ENCODE measurements around the gene SYT3. TPM values are rescaled to one million over a fixed set of nuclear protein-coding genes. Genes with fewer than 3 reads are reported as not detected.
"Not testable (repeated sequence)": the region's sequence is repeated elsewhere in the genome, so short reads cannot be mapped to it uniquely, and the experiment has no call there.

SYT3 gene
- total RNA-seq, 2 donors from 2014 or later, result 0.19 to 0.59 TPM

DNA sequence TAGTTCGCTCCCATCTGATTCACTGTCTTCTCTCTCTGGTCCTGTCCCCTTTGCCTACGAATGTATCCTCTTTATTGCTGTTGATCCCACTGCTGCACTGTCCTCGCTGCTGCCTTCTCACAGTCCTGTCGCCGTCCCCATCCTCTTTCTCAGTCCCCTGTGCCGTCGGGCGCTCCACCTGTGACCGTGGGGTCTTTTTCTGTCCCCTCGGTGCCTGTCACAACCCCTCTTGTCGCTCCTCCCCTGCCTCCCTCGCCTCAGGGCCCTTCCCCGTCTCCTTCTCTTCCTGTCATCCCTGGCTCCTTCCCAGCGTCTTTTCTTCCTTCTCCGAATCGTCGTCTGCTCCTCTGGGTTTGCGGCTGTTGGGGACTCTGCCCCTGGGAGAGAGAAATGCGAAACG is 32.3 kb downstream of the SYT3 start:
- H3K9me3 ChIP-seq, result no peaks in the 10 kb centered on the region
- DNase-seq (ENCODE audit: low spot score), result no peak
- H3K27me3 ChIP-seq, result no peaks in the 10 kb centered on the region

GRCh38 chr19:50606059-50606836 is 33.4 kb downstream of the SYT3 start:
- not testable (repeated sequence) for H3K27ac ChIP-seq; H3K27me3 ChIP-seq; H3K4me3 ChIP-seq; H3K4me1 ChIP-seq; DNase-seq (ENCODE audit: low spot score); H3K9me3 ChIP-seq; H3K36me3 ChIP-seq

More for the DNA sequence above, 32.3 kb downstream of the SYT3 start:
- Histone ChIP-seq H3K36me3 (no peaks in the 10 kb centered on the region), H3K4me3 (no peak overlapping the region), H3K27ac (no peak overlapping the region), H3K4me1 (no peaks in the 10 kb centered on the region)
- TF ChIP-seq, protein P1, sequence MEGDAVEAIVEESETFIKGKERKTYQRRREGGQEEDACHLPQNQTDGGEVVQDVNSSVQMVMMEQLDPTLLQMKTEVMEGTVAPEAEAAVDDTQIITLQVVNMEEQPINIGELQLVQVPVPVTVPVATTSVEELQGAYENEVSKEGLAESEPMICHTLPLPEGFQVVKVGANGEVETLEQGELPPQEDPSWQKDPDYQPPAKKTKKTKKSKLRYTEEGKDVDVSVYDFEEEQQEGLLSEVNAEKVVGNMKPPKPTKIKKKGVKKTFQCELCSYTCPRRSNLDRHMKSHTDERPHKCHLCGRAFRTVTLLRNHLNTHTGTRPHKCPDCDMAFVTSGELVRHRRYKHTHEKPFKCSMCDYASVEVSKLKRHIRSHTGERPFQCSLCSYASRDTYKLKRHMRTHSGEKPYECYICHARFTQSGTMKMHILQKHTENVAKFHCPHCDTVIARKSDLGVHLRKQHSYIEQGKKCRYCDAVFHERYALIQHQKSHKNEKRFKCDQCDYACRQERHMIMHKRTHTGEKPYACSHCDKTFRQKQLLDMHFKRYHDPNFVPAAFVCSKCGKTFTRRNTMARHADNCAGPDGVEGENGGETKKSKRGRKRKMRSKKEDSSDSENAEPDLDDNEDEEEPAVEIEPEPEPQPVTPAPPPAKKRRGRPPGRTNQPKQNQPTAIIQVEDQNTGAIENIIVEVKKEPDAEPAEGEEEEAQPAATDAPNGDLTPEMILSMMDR (IDR thresholded peaks at IDR 0.05), result no peak

- H3K27me3 ChIP-seq; DNase-seq (ENCODE audit: low spot score); H3K27ac ChIP-seq; H3K9me3 ChIP-seq; H3K4me3 ChIP-seq; H3K4me1 ChIP-seq; H3K36me3 ChIP-seq: not testable (repeated sequence)
Observed at GRCh38 chr19:50604264-50605073, 35.2 kb downstream of the SYT3 start.

DNA sequence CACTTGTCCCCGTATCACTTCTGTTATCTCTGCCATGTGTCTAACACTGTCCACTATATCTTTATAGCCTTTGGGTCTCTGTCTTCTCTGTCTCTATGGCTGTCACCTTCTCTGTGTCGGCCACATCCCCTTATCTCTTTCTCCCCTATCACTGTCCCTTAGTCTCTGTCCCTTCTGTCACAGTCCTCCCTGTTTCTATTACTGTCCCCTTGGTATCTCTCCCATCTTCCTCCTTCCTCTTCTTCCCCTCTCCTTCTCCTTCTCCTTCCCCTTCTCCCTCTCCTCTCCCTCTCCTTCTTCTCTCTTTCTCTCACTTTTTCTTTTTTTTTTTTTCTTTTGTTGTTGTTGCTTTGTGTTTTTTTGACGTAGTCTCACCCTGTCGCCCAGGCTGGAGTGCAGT is 36.7 kb downstream of the SYT3 start:
- no peaks in the 10 kb centered on the region for H3K9me3 ChIP-seq
- TF ChIP-seq, protein P1 (IDR thresholded peaks at IDR 0.05), result no peak

DNA sequence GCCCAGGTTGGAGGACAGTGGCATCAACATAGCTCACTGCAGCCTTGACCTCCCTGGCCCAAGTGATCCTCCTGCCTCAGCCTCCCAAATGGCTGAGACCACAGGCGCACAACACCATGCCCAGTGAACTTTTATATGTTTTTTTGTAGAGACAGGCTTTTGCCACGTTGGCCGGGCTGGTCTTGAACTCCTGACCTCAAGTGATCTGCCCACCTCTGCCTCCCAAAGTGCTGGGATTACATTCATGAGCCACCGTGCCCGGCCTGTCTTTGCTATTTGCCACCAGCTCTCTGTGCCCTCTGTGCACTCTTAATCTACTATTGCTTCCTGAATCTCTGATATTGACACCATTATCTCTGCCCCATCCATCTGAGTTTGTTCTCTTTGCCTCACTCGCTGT is 37.2 kb downstream of the SYT3 start:
- no peak overlapping the region for H3K27ac ChIP-seq
- no peaks in the 10 kb centered on the region for H3K4me1 ChIP-seq
- DNase-seq (ENCODE audit: low spot score), result no peak
- no peaks in the 10 kb centered on the region for H3K27me3 ChIP-seq
- TF ChIP-seq, protein P1 (IDR thresholded peaks at IDR 0.05), result no peak
- no peak overlapping the region for H3K4me3 ChIP-seq
- no peaks in the 10 kb centered on the region for H3K36me3 ChIP-seq
- H3K9me3 ChIP-seq, result no peaks in the 10 kb centered on the region

More for the DNA sequence above, 36.7 kb downstream of the SYT3 start:
- no peaks in the 10 kb centered on the region for H3K4me1 ChIP-seq
- H3K27me3 ChIP-seq, result no peaks in the 10 kb centered on the region
- H3K36me3 ChIP-seq, result no peaks in the 10 kb centered on the region
- H3K4me3 ChIP-seq, result no peak overlapping the region
- no peak overlapping the region for H3K27ac ChIP-seq
- no peak for DNase-seq (ENCODE audit: low spot score)

DNA sequence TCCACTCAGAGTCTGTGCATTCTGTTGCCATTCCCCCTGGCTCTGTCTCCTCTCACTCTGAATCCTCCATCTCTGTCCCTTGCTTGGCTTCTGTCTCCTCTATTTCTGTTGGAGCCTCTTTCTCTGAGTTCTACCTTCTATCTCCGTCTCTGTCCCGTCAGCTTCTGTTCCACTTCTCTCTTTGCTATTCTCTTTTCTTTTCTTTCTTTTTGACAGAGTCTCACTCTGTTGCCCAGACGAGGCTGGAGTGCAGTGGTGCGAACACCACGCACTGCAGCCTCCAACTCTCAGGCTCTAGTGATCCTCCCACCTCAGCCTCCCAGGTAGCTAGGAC is 37.6 kb downstream of the SYT3 start:
- TF ChIP-seq, protein P1 (IDR thresholded peaks at IDR 0.05), result no peak
- Histone ChIP-seq H3K27ac (no peak overlapping the region), H3K4me1 (no peaks in the 10 kb centered on the region), H3K27me3 (no peaks in the 10 kb centered on the region), H3K36me3 (no peaks in the 10 kb centered on the region), H3K9me3 (no peaks in the 10 kb centered on the region), H3K4me3 (no peak overlapping the region)
- DNase-seq (ENCODE audit: low spot score), result no peak

Measured in right atrium auricular region (tissue), 2 donors.